HG02852 (cell line): ENCODE results near the gene PILRB.
A peak's percentile ranks its signal among the peaks of the same experiment; 100 is the strongest.
"Not testable (repeated sequence)": the region's sequence is repeated elsewhere in the genome, so short reads cannot be mapped to it uniquely, and the experiment has no call there.

ENCODE experiments used
- ATAC-seq: cut with Tn5 transposase; IDR thresholded peaks from one replicate; pipeline ENCODE4 v1.9.1; 2021; ENCODE audit warnings: mild to moderate bottlenecking, moderate library complexity; ENCODE audit not compliant: unreplicated experiment

PILRB gene

GRCh38 chr7:100373870-100374598, 16.1 kb downstream of the PILRB start:
- not testable (repeated sequence) for ATAC-seq

- ATAC-seq = no peak
These were observed 16.7 kb downstream of the PILRB start for GRCh38 chr7:100374601-100375000.

- no peak for ATAC-seq
These were observed 18.1 kb downstream of the PILRB start for GRCh38 chr7:100376066-100376465.

GRCh38 chr7:100378114-100378755, 20.3 kb downstream of the PILRB start:
- no peak for ATAC-seq

- ATAC-seq = no peak
These were observed 22.3 kb downstream of the PILRB start for GRCh38 chr7:100380196-100380595.

GRCh38 chr7:100381531-100382233, 23.8 kb downstream of the PILRB start:
- ATAC-seq = not testable (repeated sequence)

- not testable (repeated sequence) for ATAC-seq
These were observed 24.4 kb downstream of the PILRB start for GRCh38 chr7:100382234-100382853.

GRCh38 chr7:100384628-100385294, 26.8 kb downstream of the PILRB start:
- no peak for ATAC-seq

GRCh38 chr7:100386940-100387339, 29.0 kb downstream of the PILRB start:
- ATAC-seq = no peak

- no peak for ATAC-seq
These were observed 29.8 kb downstream of the PILRB start for GRCh38 chr7:100387695-100388094.

- ATAC-seq = no peak
These were observed 31.6 kb downstream of the PILRB start for GRCh38 chr7:100389437-100390088.

GRCh38 chr7:100390286-100391009, 32.5 kb downstream of the PILRB start:
- ATAC-seq = no peak

GRCh38 chr7:100393233-100393905, 35.5 kb downstream of the PILRB start:
- ATAC-seq = no peak

- no peak for ATAC-seq
These were observed 36.2 kb downstream of the PILRB start for GRCh38 chr7:100394077-100394476.

- ATAC-seq = peak; percentile 86
These were observed 38.6 kb downstream of the PILRB start for GRCh38 chr7:100396421-100396982.

- ATAC-seq = no peak
These were observed 39.6 kb downstream of the PILRB start for GRCh38 chr7:100397315-100398081.

- ATAC-seq = no peak
These were observed 40.3 kb downstream of the PILRB start for GRCh38 chr7:100398239-100398638.

- no peak for ATAC-seq
These were observed 42.1 kb downstream of the PILRB start for GRCh38 chr7:100400041-100400440.
